GM18499 (cell line): ENCODE measurements around the gene TRAPPC6A.

Source experiments
- ATAC-seq: cut with Tn5 transposase; IDR thresholded peaks from one replicate; pipeline ENCODE4 v1.9.1; 2021; ENCODE audit warnings: moderate number of reproducible peaks; ENCODE audit not compliant: insufficient read depth, unreplicated experiment

Gene TRAPPC6A, protein sequence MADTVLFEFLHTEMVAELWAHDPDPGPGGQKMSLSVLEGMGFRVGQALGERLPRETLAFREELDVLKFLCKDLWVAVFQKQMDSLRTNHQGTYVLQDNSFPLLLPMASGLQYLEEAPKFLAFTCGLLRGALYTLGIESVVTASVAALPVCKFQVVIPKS

DNA sequence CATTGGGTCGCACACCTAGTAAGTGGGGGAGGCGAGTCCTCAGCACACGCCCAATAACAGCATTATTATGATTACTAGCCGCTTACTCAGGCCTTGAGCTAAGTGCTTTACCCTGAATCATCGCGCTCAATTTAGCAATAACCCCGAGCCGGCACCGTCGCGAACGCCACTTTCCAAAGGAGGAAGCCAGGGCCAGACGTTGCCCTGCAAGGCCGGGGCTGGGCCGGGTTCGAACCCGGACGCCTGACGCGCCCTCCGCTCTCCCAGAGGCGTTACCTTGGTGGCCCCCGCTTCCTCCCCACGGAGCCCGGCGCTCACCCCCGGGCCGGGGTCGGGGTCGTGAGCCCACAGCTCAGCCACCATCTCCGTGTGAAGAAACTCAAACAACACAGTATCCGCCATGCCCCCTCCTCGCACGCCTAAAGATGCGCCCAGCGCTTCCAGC is at the start of gene TRAPPC6A:
TSS of gene TRAPPC6A (minus strand) at position 421 of the 445 bp plus-strand sequence. CDS start at position 402, 19 bp downstream.
- peak; percentile 2 for ATAC-seq

GRCh38 chr19:45224645-45225044 is 46.6 kb upstream of the TRAPPC6A start:
- ATAC-seq, result no peak

- no peak for ATAC-seq
Observed at GRCh38 chr19:45223879-45224278, 45.8 kb upstream of the TRAPPC6A start.

DNA sequence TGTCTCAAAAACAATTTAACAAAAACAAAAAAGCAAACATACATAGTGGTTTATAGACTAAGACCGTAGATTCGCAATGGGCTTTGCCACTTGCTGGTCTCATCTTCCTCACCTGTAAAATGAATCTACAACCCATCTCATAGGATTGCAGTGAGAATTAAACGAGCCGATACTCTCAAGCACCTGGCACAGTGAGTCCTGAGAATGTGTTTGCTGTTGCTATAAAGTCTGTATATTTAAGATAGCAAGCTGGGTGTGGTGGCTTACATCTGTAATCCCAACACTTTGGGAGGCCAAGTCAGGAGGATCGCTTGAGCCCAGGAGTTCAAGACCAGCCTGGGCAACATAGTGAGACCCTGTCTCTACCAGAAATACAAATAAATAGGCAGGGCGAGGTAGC is 44.7 kb upstream of the TRAPPC6A start:
- no peak for ATAC-seq

DNA sequence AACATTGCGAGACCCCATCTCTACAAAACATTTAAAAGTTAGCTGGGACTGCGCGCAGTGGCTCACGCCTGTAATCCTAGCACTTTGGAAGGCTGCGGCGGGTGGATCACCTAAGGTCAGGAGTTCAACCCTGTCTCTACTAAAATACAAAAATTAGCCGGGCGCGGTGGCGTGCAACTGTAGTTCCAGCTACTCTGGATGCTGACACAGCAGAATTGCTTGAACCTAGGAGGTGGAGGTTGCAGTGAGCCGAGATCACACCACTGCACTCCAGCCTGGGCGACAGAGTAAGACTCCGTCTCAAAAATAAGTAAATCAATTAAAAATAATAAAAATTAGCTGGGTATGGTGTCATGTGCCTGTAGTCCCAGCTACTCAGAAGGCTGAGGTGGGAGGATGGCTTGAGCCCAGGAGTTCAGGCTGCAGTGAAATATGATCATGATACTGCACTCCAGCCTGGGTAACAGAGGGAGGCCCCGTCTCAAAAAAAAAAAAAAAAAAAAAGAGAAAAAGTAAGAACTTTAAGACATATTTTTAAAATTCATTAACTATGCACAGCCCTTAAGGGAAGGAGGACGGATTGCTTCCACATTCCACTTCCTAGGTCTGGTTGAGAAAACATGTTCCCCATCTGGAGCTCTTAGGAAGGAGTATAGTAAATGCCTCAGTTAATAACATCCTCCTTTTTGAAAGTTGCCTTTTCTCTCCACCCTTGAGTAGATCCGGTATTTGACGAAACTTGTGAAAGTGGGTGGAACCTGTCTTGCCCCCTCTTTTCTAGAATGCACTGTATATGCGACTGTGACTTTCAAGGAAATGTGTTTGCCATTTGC is 41.1 kb upstream of the TRAPPC6A start:
- ATAC-seq, result no peak

GRCh38 chr19:45218426-45218825 is 40.4 kb upstream of the TRAPPC6A start:
- no peak for ATAC-seq

GRCh38 chr19:45217957-45218334 is 39.9 kb upstream of the TRAPPC6A start:
- ATAC-seq, result no peak

- ATAC-seq, result no peak
Observed at GRCh38 chr19:45217193-45217956, 39.3 kb upstream of the TRAPPC6A start.

GRCh38 chr19:45216667-45217066 is 38.6 kb upstream of the TRAPPC6A start:
- no peak for ATAC-seq

DNA sequence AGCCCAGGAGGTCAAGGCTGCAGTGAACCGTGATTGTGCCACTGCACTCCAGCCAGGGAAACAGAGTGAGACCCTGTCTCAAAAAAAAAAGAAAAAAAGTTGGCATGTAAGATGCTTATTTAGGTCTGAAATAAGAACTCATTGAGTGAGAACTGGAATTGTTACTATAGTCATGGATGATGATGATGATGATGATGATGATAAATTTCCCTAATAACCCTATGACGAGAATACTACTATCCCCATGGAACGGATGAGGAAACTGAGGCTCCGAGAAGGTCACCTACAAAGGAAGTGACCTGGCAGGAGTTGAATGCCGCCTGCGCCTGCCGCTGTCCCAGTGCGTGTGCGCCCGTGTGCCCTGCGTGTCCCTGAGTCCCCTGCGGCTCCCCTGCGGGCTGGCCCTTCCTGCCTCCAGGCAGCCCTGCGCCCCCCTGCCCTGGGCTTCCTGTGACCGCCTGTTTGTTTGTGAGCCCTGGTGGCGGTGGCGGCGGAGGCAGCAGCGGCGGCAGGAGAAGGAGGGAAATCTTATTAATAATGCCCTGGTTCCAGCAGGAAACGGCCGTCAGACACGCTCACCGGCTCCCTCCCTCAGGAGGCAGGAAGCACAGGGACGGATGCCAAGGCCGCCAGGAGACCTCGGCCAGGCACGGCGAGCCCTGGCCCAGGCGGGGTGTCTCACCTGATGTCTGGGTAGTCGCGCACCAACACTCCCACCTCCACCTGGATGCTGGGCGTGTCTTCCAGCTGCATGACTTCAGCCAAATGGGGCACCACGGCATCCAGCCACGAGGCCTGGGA is 37.6 kb upstream of the TRAPPC6A start:
- no peak for ATAC-seq

DNA sequence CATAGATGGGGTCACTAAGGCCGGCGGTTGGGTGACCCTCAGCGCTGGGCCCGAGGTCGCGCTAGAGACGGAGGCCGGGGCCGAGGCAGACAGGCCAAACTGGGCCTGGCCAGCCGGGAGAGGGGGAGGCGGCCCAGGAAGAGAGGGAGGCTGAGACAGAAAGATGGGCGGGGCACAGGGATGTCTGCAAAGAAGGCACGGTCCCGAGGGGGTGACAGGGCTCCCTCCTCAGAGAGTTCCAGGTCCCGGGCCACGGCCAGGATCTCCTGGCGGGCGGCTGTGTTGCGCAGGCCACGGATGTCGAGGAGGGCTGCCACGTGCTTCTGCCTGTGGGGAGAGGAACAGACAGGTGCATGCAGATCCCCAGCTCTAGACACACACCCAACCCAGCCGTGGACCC is 35.0 kb upstream of the TRAPPC6A start:
- ATAC-seq, result no peak

DNA sequence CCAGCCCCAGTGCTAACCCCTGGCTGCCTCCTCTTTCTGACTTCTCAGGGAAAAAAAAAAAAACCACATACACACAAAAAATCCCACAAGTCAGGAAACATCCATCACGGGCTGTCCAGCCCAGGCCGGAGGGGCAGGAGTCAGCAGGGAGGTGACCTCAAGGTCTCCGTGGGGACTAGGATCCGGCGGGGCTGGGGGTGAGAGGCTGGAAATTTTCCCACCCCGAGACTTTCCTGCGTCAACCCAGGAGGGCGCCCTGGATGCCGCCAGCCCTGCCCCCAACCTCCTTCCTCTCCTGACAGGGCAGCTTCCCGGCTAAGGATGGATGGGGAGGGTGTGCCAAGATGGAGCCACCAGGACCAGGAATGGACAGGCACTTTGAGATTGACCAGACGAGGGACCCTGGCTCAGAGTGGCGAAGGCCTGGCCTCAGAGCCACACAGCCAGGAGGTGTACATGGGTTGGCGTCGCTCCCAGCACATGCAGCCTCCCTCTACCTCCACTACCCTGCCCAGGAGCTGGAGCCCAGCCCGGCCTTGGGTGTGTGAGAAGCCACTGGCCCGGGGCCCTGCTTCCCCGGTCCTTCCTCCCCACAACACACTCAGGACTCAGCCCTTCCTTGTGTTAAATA is 33.8 kb upstream of the TRAPPC6A start:
- ATAC-seq, result no peak

- ATAC-seq, result no peak
Observed at GRCh38 chr19:45206328-45206727, 28.3 kb upstream of the TRAPPC6A start.

DNA sequence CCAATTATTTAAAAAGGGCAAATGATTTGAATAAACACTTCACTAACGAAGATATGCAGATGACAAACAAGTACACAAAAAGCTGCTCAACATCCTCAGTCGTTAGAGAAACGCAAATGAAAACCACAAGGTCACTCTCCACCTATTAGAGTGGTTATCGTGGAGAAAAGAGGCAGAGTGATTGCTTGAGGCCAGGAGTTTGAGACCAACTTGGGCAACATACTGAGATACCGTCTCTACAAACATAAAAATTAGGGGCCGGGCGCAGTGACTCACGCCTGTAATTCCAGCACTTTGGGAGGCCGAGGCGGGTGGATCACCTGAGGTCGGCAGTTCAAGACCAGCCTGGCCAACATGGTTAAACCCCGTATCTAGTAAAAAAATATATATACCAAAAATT is 27.8 kb upstream of the TRAPPC6A start:
- ATAC-seq, result no peak

DNA sequence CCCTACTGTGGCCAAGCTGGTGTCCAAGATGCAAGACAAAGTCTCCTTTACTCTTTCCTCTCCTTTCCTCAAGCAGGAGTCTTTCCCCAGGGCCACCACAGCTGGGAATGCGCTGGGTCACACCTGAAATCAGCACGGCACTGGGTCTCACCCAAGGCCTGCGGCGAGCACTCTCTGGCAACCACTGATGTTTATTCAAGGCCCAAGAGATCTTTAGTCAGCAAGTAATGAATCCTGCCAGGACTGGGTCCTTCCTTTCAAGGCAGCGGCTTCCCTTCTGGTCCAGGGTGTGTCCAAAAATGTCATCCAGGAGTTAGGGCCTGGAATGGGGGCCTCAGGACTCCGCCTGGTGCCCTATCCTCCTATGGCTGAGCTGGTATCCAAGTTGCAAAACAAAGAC is 24.6 kb upstream of the TRAPPC6A start:
- no peak for ATAC-seq

GRCh38 chr19:45200568-45200967 is 22.5 kb upstream of the TRAPPC6A start:
- no peak for ATAC-seq

DNA sequence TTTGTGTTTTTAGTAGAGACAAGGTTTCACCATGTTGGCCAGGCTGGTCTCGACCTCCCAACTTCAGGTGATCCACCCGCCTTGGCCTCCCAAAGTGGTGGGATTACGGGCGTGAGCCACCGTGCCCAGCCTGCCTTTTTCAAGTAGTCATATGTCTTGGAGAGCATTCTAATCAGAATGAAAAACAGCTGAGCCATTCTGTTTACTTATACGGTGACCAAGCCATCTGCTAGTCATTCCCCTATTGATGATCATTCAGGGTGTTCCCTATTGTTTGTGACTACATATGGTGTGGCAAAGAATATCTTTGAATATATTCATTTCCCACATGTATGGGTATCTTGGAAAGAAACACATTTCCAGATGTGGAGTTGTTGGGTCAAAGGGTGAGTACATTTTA is 17.7 kb upstream of the TRAPPC6A start:
- no peak for ATAC-seq

DNA sequence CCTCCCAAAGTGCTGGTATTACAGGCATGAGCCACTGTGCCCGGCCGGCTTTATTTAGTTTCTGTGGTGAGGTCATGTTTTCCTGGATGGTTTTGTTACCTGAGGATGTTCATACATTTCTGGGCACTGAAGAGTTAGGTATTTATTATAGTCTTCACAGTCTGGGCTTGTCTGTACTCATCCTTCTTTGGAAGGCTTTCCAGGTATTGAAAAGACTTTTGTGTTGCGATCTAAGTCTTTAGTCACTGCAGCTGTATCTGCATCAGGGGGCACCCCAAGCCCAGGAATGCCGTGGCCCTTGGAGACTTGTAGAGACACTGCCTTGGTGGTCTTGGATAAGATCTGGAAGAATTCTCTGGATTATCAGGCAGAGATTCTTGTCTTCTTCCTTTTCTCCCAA is 13.3 kb upstream of the TRAPPC6A start:
- no peak for ATAC-seq

GRCh38 chr19:45189971-45190370 is 11.9 kb upstream of the TRAPPC6A start:
- no peak for ATAC-seq
